Esophagus squamous epithelium (tissue), 4 donors: ENCODE results near the gene STK35.

Experiments used
- POLR2A ChIP-seq, 4 donors: fragments of 450-650 bp; IDR thresholded peaks; one replicate each; pipeline ENCODE4 v1.6.1; 2017; ENCODE audit warnings: antibody characterized with exemption in 4 of 4, mild to moderate bottlenecking in 4 of 4, moderate library complexity in 3 of 4
- TF ChIP-seq, protein P1 (sequence below), 6 experiments: fragments of 450-650 bp in 4 of 6; fragments of 200-600 bp in 2 of 6; sonication (generic) in 2 of 6; IDR thresholded peaks; one replicate each; pipeline ENCODE4 v1.5.1; 2016 to 2019; ENCODE audit warnings: antibody characterized with exemption in 6 of 6, mild to moderate bottlenecking in 4 of 6, moderate library complexity in 4 of 6

DNA sequence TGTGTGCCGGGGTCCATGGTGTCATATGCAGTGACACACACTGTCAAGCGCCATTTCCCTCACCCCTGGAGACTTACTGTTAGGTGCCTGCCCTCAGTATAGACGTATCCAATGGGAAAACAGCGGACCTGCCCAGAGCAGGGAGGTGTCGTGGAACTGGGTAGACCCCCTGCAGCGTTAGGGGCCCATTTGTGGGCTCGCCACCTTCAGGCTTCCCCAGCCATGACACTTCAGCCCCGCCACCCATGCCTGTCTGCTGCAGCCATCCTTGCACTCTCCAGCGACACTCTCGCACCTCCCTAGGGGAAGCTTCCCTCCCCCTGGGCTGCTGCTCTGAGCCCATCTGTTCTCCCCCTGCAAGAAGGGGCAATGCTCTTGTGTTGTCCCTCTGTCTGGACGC lies 43.2 kb downstream of the STK35 start:
- TF ChIP-seq, protein P1, sequence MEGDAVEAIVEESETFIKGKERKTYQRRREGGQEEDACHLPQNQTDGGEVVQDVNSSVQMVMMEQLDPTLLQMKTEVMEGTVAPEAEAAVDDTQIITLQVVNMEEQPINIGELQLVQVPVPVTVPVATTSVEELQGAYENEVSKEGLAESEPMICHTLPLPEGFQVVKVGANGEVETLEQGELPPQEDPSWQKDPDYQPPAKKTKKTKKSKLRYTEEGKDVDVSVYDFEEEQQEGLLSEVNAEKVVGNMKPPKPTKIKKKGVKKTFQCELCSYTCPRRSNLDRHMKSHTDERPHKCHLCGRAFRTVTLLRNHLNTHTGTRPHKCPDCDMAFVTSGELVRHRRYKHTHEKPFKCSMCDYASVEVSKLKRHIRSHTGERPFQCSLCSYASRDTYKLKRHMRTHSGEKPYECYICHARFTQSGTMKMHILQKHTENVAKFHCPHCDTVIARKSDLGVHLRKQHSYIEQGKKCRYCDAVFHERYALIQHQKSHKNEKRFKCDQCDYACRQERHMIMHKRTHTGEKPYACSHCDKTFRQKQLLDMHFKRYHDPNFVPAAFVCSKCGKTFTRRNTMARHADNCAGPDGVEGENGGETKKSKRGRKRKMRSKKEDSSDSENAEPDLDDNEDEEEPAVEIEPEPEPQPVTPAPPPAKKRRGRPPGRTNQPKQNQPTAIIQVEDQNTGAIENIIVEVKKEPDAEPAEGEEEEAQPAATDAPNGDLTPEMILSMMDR (IDR thresholded peaks at IDR 0.05): no peak
- no peak for TF ChIP-seq POLR2A (IDR thresholded peaks at IDR 0.05)
